ENCODE results near the gene BICC1. TPM values are rescaled to one million over a fixed set of nuclear protein-coding genes. Genes with fewer than 3 reads are reported as not detected.

Gene BICC1
- total RNA-seq, 1 donor from 2014 or later, result 9.3 TPM

DNA sequence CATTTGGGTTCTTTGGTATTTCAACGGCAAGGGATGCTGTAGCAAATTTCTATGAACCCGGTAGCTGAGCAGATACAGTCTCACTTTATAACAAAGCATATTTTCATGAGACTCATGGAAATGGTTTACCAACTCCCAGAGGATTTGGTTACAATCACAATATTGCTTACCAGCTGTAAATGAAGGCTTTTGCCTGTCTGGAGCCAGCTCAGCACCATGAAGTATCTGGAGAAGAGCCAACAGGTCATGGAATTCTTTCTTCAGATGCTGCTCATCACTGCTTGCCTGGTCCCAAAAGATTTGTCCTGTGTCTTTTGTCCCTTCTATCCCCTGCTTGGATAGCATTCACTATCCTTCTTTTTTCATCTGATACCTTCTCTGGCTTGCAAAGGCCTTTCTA, 346.9 kb downstream of the BICC1 start:
- no peak for DNase-seq (ENCODE audit: low spot score in 2 of 2)
- TF ChIP-seq, protein P1, sequence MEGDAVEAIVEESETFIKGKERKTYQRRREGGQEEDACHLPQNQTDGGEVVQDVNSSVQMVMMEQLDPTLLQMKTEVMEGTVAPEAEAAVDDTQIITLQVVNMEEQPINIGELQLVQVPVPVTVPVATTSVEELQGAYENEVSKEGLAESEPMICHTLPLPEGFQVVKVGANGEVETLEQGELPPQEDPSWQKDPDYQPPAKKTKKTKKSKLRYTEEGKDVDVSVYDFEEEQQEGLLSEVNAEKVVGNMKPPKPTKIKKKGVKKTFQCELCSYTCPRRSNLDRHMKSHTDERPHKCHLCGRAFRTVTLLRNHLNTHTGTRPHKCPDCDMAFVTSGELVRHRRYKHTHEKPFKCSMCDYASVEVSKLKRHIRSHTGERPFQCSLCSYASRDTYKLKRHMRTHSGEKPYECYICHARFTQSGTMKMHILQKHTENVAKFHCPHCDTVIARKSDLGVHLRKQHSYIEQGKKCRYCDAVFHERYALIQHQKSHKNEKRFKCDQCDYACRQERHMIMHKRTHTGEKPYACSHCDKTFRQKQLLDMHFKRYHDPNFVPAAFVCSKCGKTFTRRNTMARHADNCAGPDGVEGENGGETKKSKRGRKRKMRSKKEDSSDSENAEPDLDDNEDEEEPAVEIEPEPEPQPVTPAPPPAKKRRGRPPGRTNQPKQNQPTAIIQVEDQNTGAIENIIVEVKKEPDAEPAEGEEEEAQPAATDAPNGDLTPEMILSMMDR (IDR thresholded peaks at IDR 0.05), result no peak
- peaks cover 4 to 16% of the 10 kb centered on the region in 2 donors for H3K4me1 ChIP-seq
- no peaks in the 10 kb centered on the region for H3K27me3 ChIP-seq
- no peaks in the 10 kb centered on the region for H3K9me3 ChIP-seq
- H3K4me3 ChIP-seq, result no peak overlapping the region
- intact Hi-C loops (cut with DNase I), result loop anchor here (5.0 kb wide), 1 partner anchor 67 kb away; no protein-coding TSS in a partner anchor
- no peak overlapping the region for H3K27ac ChIP-seq
- H3K36me3 ChIP-seq, result no peaks in the 10 kb centered on the region

DNA sequence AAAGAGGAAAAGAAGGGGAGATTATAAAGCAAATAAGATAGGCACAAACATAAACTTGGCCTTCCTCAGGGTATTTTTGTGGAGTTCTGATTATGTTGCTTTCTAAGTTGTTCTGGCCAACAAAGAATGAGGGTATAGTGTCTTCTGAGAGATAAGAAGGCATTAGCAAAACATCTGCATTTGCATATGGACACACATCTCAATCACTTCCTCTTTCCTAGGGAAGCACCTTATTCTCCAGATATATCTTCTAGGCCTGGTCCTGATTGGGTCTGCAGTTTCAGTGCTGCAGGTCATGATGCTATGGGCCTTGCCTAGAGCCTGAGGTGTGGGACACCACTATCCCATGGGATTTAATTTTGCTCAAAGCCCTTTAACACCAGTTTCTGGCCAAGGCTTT, 355.0 kb downstream of the BICC1 start:
- Histone ChIP-seq H3K27ac (no peak overlapping the region), H3K4me3 (no peak overlapping the region), H3K36me3 (no peaks in the 10 kb centered on the region), H3K4me1 (no peaks in the 10 kb centered on the region), H3K27me3 (no peaks in the 10 kb centered on the region), H3K9me3 (no peaks in the 10 kb centered on the region)
- intact Hi-C loops (cut with DNase I), result no loop called here
- no peak for DNase-seq (ENCODE audit: low spot score in 2 of 2)
- TF ChIP-seq, protein P1 (IDR thresholded peaks at IDR 0.05), result no peak

DNA sequence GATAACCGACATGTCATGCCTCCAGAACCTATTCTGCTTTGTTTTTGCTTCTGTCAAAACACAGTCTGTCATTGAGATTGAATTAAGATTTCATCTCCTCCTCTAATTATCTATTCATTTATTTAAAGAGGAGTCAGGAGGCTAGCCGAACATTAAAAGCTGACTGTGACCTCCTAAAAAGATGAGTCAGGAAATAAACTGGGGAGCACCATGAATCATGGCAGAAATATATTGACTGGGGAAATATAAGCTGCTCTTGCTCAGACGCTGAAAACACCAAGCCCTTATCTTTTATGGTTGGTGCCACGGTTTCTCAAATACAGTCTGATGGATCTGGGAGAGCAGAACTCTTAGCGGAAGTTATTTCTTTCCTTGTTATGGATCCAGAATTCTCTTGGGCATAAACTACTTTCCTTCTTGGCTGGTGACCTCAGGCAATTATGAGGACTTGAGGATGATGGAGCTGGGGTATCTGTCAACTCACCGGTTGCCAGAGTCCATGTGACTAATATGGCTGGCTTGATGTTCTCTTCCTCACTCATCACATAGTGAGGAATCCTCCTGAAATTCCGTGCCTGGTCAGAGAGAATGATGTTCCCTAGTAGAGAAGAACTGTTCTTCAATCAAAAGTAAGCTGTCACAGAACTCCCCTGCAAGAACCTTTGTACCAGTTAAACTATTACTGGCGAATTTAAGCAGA, 356.2 kb downstream of the BICC1 start:
- TF ChIP-seq, protein P1 (IDR thresholded peaks at IDR 0.05), result no peak
- intact Hi-C loops (cut with DNase I), result no loop called here
- Histone ChIP-seq H3K36me3 (no peaks in the 10 kb centered on the region), H3K27me3 (no peaks in the 10 kb centered on the region), H3K4me1 (no peaks in the 10 kb centered on the region), H3K27ac (no peak overlapping the region), H3K9me3 (no peaks in the 10 kb centered on the region), H3K4me3 (no peak overlapping the region)
- no peak for DNase-seq (ENCODE audit: low spot score in 2 of 2)

DNA sequence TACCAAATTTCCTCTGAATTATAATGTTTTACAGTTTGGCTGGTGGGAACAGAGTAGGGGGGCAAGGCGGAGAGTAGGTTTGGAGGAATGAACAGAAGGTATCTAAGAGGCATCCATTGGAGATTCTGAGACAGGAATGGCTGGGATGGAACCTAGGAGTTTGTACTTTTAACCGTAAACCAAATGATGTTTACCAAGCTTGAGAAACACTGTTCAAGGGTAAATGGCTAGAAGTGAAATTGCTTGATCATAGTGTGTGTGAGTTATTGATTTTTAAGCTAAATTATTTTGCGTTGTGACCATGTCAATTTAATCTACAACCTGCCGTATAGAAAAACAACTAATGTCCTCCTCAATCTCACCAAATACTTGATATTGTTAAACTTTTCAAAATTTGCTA, 357.4 kb downstream of the BICC1 start:
- Histone ChIP-seq H3K4me1 (no peaks in the 10 kb centered on the region), H3K27me3 (no peaks in the 10 kb centered on the region), H3K36me3 (no peaks in the 10 kb centered on the region), H3K9me3 (no peaks in the 10 kb centered on the region), H3K4me3 (no peak overlapping the region), H3K27ac (no peak overlapping the region)
- DNase-seq (ENCODE audit: low spot score in 2 of 2), result no peak
- TF ChIP-seq, protein P1 (IDR thresholded peaks at IDR 0.05), result no peak
- intact Hi-C loops (cut with DNase I), result no loop called here

DNA sequence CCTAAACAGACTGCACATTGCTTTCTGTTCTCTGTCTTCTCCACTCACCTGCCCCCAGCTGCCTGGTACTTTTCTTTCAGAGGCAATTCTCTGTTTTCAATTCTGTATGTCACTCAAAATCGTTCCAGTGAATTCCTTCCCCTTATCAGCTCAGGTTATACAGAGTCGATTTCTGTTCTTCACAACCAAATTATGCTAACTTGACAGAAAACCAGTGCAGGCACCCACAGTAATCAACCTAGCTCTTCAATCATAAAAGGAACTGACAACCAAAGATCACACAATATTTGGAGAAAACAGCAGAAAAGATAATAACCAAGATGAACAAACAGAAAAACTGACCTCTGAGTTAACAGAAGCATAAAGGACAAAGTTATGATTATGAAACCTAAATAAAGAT, 360.5 kb downstream of the BICC1 start:
- Histone ChIP-seq H3K27ac (no peak overlapping the region), H3K9me3 (no peaks in the 10 kb centered on the region), H3K4me1 (no peaks in the 10 kb centered on the region), H3K27me3 (no peaks in the 10 kb centered on the region), H3K4me3 (no peak overlapping the region), H3K36me3 (no peaks in the 10 kb centered on the region)
- TF ChIP-seq, protein P1 (IDR thresholded peaks at IDR 0.05), result no peak
- no peak for DNase-seq (ENCODE audit: low spot score in 2 of 2)
- intact Hi-C loops (cut with DNase I), result no loop called here

Other genes with a start within 250 kb of the BICC1 start
- 2.8 TPM for gene IPMK, start 245.0 kb upstream of the BICC1 start, total RNA-seq
- 18.0 TPM for gene CISD1, start 243.7 kb upstream of the BICC1 start, total RNA-seq
- 4.2 TPM for gene UBE2D1, start 177.9 kb upstream of the BICC1 start, total RNA-seq
- 3.4 TPM for gene TFAM, start 127.5 kb upstream of the BICC1 start, total RNA-seq

All from ascending aorta (tissue), 2 donors.